ENCODE measurements around the gene CBX6. TPM values are rescaled to one million over a fixed set of nuclear protein-coding genes. Genes with fewer than 3 reads are reported as not detected.

The CBX6 gene
- total RNA-seq, 1 experiment from 2014 or later, result 31.4 TPM

GRCh38 chr22:38860283-38861169 lies 11.5 kb downstream of the CBX6 start:
- H2BK5ac ChIP-seq (ENCODE audit: insufficient read length, low read length), result no peak overlapping the region
- H2AFZ ChIP-seq (ENCODE audit: low read length), result no peak overlapping the region
- H3K23ac ChIP-seq (ENCODE audit: insufficient read length, low read depth, low read length), result no peak overlapping the region
- H3K14ac ChIP-seq (ENCODE audit: insufficient read depth, low read length), result no peak overlapping the region
- peaks cover 12% of the 10 kb centered on the region for H3K27me3 Mint-ChIP-seq (ENCODE audit: low read depth)
- no peaks in the 10 kb centered on the region for H3K79me1 ChIP-seq (ENCODE audit: insufficient read depth, low read depth, low read length, poor library complexity, severe bottlenecking)
- no peak overlapping the region for H4K91ac ChIP-seq (ENCODE audit: insufficient read length, low read depth, low read length)
- no peak overlapping the region for H2AK5ac ChIP-seq (ENCODE audit: insufficient read length, low read length)
- H4K8ac ChIP-seq (replicated peaks; ENCODE audit: insufficient read length, low read depth, low read length), result no peak overlapping the region
- no peak overlapping the region for H2BK20ac ChIP-seq (ENCODE audit: low read depth, low read length, poor library complexity, severe bottlenecking)
- DNase-seq, result peak; percentile 71
- TF ChIP-seq CTCF (conservative IDR thresholded peaks at IDR 0.05), result no peak
- peaks cover 30 to 47% of the 10 kb centered on the region in 2 experiments for H3K4me1 Mint-ChIP-seq
- no peak overlapping the region for H3K27ac ChIP-seq (ENCODE audit: insufficient read length, low read depth, low read length)
- H2BK12ac ChIP-seq (ENCODE audit: insufficient read length, low read depth, low read length), result no peak overlapping the region
- no CpG with 5 or more reads among the region's 23 CpGs for WGBS (ENCODE audit: extremely low coverage, insufficient read length, low lambda C conversion rate)
- H3K4ac ChIP-seq (ENCODE audit: low read depth, low read length), result no peak overlapping the region
- no peak overlapping the region for H3T11ph ChIP-seq (ENCODE audit: low read length)
- no peak overlapping the region for H2BK120ac ChIP-seq (ENCODE audit: low read depth, low read length, poor library complexity, severe bottlenecking)
- H3K27ac Mint-ChIP-seq, result peak overlapping the region in 1 of 3 experiments; percentile 12; a peak in 1 of 7 replicates
- no peaks in the 10 kb centered on the region for H3K9me3 ChIP-seq (ENCODE audit: control insufficient read depth, low read depth, low read length)
- no peak overlapping the region for H3K9ac ChIP-seq (ENCODE audit: extremely low read depth, insufficient read length, low read length)
- H3K56ac ChIP-seq (ENCODE audit: insufficient read length, low read depth, low read length), result no peak overlapping the region
- H3K18ac ChIP-seq (ENCODE audit: insufficient read length, low read depth, low read length), result no peak overlapping the region
- no peaks in the 10 kb centered on the region for H3K27me3 ChIP-seq (ENCODE audit: insufficient read depth, low read length)
- peak overlapping the region in 1 of 2 experiments; percentile 3; a peak in 2 of 5 replicates for H3K4me3 Mint-ChIP-seq
- H3K4me2 ChIP-seq (ENCODE audit: insufficient read depth, insufficient read length, low read length), result no peak overlapping the region
- H4K5ac ChIP-seq (ENCODE audit: insufficient read length, low read depth, low read length), result no peak overlapping the region
- no peak overlapping the region for H2BK15ac ChIP-seq (ENCODE audit: low read depth, low read length)
- no peaks in the 10 kb centered on the region for H3K23me2 ChIP-seq (ENCODE audit: insufficient read length, low read depth, low read length, poor library complexity, severe bottlenecking)
- H3K79me2 ChIP-seq (ENCODE audit: insufficient read depth, low read length), result no peaks in the 10 kb centered on the region
- no peaks in the 10 kb centered on the region; the same call in 1 of the 2 replicates for H3K4me1 ChIP-seq (ENCODE audit: insufficient read depth, low read length)
- no peaks in the 10 kb centered on the region for H3K9me3 Mint-ChIP-seq
- peaks cover under 1 to 7% (median 4%) of the 10 kb centered on the region in 3 experiments; a peak in 4 of 7 replicates for H3K36me3 Mint-ChIP-seq (ENCODE audit: insufficient read depth in 1 of 3, low read depth in 3 of 3)
- no peaks in the 10 kb centered on the region for H4K20me1 ChIP-seq (ENCODE audit: control insufficient read depth, insufficient read depth, insufficient read length)
